HG02943 (cell line): Measurements from ENCODE around the gene TUT1.

ENCODE experiments used
- ATAC-seq: cut with Tn5 transposase; IDR thresholded peaks from one replicate; pipeline ENCODE4 v1.9.1; 2021; ENCODE audit warnings: mild to moderate bottlenecking, low read depth, moderate library complexity; ENCODE audit not compliant: unreplicated experiment

The TUT1 gene

DNA sequence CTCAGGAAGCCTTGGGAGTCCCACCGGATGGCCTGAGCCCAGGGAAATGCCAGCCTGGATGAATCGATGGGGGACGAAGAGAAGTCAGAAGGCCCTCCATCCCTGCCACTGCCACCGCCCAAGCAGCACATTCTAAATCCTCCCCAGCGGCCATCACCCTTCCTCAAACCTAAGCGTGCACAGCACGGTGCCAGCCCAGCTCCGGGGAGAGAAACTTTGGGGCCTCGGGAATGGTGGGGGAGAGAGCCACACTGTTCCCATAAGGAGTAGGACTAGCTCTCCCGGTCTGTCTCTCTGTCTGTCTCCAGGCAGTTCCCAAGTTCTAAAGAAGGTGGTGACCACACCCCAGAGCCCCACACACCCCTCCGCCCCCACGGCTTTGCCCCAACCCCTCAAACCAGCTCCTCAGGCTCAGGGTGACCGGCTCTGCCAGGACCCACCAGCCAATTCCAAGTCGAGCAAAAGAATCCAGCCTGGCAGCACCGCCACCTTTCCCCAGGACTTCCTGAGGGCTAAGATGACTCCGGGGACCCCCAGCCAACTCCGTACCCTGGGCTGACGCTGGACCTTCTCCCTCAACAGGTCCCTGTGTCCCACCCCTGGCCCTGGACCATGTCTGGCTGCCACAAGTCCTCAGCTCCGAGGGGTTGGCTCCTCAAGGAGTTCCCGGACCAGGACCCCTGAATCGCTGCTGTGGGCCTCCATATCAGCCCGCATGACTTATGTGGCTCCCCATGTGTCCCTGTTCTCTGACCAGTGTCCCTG is 47.5 kb downstream of the TUT1 start:
- no peak for ATAC-seq

DNA sequence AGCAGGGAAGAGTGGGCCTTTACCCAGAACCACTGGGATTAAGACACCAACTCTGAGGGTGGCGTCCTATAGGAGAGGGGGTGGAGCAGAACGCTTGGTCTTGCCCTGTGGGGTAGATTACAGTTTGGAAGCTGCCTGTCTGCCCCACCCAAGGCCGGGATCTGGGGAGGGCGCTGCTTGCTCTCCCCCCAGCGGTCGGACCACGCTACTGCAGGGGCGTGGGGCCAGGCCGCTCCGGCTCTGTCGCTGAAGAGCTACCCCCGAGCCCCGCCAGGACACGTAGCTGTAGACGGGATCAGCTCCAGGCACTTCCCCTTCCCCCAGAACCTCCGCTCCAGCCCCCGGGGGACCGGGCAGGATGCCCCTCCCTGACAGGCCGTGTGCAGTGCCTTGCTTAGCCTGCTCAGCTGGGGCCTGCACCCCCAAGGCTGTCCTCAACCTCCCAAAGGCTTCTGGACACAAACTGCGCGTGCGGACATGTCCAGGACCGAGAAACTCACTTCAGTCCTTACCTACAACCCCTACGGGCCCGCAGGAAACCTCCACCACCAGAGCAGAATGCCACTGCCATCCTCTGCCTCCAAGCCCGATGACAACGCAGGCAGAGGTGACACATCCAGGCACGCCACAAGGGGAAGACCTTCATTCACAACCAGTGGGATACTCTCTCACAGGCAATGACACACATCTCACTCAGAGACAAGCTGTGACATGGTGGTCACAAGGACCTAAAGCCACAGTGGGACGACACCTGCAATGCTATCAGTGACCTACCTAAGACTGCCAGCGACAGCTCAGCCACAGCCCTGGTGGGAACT is 48.4 kb downstream of the TUT1 start:
- no peak for ATAC-seq

DNA sequence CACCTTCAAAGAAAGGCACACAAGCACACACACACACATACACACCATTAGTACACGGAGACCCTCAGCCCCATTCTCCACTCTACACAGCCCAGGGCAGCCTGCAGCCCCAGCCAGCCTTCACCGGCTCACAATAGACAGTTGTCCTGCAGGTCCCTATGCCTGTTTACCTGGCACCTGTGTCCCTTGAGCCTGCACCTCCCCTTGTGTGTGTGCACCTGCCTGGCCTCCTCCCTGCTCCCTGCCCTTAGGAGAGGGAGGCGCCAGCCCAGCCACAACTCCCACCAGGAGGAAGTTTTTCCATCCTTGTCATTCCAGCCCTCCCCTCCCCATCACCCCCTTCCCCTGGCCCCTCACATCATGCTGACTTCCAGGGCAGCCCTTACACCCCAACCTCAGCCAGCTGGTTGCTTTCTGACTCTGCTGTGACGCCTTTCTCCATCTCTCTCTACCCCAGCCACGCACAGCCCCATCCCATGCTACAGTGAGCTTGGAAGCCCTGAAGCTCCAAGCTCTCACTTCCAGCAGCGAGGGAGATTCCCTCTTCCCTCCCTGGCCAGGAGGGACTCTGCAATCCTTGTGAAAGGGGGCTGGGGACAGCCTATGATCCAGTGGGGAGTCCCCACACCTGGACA is 49.1 kb downstream of the TUT1 start:
- no peak for ATAC-seq

DNA sequence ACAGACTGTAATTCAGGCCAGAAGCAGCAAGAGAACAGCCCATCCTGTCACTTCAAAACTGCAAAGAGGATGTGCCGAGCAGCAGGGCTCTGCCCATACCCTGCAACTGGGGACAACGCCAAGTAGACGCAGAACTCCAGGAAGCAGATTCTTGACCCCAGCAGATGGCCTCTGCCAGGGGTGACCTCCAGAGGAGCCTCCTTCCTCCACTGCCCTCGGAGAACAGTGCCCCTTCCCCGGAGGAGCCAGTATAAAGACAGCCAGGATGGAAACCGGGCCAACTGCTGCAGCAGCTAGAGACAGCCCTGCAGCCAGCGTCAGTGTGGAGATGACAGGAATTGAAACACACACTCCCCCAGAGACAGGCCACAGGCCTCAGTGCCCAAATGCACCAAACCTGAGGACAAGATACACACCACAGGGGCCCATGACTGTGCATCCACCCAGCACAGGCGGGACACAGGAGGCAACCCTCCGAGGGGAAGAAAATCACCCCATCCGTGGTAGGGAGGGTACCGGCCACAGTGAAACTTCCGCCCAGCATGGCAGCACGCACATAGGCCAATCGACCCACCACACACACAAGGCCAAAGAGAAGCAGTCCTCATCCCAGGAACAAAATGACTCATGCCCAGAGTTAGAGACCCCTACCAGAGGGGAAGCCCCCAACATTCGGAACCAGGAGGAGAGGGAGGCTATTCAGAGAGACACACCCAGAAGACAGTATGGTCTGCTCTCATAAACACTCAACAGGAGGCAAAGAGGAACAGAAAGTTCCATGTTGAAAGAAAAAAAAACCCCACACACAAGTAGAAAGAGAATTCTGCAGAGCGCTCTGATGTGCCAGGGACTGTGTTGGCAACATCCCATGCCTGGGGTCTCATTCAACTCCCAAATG is 50.3 kb downstream of the TUT1 start:
- no peak for ATAC-seq

DNA sequence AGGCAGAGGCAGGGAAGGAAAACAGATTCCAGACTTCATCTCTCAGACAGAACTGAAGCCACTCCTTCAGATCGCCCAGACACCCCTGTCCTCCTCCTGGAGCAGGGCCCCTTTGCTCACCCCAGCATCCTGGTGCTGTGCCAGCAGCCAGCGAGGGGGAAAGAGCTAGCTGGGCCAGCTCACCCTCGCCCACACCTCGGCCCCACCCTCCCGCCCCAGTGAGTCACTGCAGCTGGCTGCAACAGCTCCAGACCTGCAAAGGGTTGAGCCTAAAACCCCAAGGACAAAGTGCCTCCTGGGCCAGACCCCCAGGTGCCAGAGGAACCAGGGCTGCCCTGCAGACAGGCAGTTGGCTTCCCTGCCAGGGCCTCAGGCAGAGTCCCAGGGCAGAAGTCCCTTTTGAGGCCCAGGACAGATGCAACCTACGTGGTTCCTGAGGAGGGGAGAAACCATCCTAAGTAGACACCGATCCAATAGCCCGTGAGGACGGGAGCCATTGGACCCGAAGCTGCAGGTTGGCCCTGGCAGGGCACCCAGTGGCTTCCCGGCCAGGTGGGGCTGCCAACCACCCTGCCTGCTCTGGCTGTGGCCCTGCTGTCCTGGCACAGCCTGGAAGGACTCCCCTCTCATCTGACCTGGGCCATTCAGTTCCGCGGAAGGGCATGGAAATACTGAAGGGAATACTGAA is 51.9 kb downstream of the TUT1 start:
- ATAC-seq: no peak

DNA sequence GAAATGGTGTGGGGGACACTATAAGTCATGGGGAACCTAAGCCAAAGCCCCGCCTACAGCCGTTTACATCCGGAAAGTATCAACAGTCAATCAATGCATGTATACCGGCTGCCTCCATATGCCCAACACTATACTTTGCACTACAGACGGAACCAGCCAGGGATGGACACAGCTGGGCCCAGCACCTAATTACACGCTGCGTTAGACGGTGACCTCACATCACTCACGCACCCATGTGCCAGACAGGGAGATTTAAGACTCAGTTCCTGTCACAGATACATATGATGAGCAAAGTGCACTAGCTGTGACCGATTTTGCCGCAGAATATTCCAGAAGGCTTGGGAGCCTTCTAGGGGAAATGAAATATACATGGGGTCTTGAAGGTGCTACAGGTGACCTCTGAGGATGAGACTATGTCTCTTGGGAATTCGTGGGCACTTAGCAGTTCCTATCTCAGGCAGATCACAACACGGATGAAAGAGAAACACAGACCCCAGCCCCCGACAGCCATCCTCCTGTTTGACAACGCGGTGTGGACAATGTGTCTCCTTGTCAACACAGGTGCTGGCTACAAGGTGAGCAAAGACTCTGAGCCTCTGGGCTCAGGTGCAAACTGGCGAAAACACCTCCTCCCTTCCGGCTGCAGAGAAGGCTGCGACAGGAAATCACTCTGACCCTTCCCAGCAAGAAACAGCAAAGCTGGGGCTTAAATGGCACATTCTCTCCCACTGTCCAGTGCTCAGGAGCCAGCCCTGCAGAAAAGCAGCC is 52.7 kb downstream of the TUT1 start:
- ATAC-seq: no peak

DNA sequence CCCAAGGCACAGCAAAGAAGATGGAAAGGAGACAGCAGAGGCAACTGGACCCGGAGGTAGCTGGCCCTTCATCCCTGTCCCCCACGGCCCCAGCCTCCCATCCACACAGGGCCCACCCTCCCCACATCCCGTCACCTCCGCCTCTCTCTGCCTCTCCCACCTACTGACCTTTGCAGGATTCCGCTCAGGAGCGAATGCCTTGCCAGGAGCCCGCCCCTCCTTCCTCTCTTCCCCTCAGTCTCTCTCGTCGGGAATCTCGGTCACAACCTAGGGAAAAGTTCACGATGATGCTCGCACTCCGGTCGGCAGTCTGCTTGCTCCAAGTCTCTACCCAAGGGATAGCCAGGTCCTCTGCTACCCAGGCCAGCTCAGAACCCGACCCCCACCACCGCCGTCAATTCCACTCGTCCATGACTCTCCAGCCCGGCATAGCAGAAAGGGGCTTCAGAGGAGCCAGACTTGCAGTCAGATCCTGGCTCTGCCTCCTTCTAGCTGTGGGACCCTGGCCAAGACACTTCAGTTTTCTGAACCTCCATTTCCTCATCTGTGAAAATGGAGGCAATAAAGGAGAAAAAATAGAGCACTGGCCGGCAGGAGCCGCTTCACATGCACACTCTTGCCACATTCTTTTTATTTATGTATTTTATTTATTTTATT is 54.9 kb downstream of the TUT1 start:
- ATAC-seq: no peak

DNA sequence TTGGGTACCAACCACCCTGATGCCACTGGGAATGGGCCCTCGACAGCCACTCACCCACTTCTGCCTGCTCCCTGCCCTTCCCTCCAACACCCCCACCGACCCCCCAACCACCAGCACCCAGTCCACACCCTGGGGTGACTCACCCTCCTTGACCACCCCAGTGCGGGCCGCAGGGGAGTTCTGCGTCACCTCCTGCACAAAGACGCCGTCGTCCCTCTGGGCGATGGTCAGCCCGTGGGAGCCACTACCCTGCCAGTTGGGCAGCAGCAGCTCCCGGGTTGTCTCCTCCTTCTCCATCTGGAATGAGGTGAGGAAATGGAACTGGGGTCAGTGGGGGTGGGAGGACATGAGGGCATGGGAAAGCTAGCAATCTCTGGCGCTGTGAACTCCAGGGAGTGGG is 55.5 kb downstream of the TUT1 start:
- no peak for ATAC-seq

DNA sequence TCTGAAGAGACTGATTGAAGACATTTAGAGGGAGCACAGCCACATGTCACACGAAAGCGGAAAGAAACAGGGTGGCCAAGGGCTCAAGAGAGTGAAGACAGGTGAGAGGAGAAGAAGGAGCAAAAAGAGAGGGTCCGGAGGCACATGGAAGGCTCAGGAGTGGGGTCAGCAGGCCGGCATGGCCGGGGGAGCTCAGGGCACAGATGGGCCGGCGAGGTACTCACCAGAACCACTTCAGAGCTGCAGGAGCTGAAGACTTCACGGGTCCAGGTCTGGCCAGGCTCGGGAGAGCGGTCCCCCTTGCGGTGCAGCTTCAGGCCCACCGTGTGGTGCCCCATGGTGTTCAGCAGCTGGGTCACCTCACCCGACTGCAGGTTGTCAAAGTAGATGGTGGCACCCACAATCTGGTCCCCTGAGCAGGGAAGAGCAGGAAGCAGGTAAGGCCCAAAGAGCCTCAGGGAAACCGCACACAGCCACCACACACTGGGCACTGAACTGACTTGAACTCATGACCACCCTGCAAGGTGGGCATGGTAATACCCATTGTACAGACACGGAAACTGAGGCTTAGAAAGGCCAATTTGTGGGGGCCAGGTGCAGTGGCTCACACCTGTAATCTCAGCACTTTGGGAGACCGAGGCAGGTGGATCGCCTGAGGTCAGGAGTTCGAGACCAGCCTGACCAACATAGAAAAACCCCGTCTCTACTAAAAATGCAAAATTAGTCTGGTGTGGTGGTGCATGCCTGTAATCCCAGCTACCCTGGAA is 56.4 kb downstream of the TUT1 start:
- ATAC-seq: no peak

DNA sequence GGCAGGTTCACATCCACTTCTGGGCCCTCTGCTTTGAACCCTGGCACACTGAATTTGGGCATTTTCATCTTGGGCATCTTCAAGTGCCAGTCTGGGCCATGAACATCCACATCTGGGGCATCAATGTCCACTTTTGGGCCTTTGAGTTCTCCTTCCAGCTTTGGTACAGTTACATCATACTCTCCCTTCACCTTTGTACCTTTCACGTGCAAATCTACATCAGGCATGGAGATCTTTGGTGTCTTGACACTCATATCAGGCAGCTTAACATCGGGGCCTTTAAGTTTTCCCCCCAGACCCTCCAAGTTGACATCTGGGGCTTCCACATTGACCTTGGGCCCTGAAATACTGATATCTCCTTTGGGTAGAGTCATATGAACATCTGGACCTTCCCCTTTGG is 59.2 kb downstream of the TUT1 start:
- ATAC-seq: no peak
